K562 (cell line): Measurements from ENCODE around the gene PTPRG. TPM values are rescaled to one million over a fixed set of nuclear protein-coding genes. Genes with fewer than 3 reads are reported as not detected.

Source experiments
- ATAC-seq: fragments of 200-7000 bp; cut with Tn5 transposase; 3 replicates; pipeline ENCODE4 v1.9.1; 2020; ENCODE audit warnings: moderate library complexity
- BruUV-seq: library from RNA; stranded (reverse); fragments of 400-500 nt; replicated peaks from 2 replicates; lab custom pipeline; 2021; lab: Mats Ljungman, UMichigan
- CTCF ChIA-PET: fragments of 300-600 bp; formaldehyde crosslinking; extraction: SDS; loops from one replicate; lab custom pipeline; 2021; ENCODE audit warnings: low intra/inter-chr PET ratio; lab: Yijun Ruan, JAX
- POLR2A ChIA-PET: fragments of 300-600, 350-650 bp; sonication (Branson Sonifier 250); formaldehyde crosslinking; extraction: SDS; loops from one replicate; lab custom pipeline; 2021; ENCODE audit warnings: antibody characterized with exemption, inconsistent platforms; lab: Yijun Ruan, JAX
- DNase-seq, 4 experiments: peaks; one replicate each; pipeline versions ENCODE4 v3.0.0 to v3.0.0-alpha.2; 2011 to 2018; ENCODE audit warnings: low spot score in 3 of 4, mixed read lengths in 3 of 4; ENCODE audit errors: extremely low read depth in 1 of 4
- FAIRE-seq: peaks from 2 replicates; lab custom pipeline; 2011; peaks lifted over from hg19 to GRCh38; lab: Jason Lieb, UNC
- H2AFZ ChIP-seq: 2 replicates; pipeline ENCODE4 v1.6.0; 2011; ENCODE audit warnings: low read depth, low read length, control low read depth, inconsistent platforms
- H3K27ac ChIP-seq: fragments of 200-600 bp; 3 replicates; pipeline ENCODE4 v1.8.0; 2011; ENCODE audit warnings: low read depth, mild to moderate bottlenecking, control low read depth, inconsistent platforms, low read length, moderate library complexity, mixed read lengths; ENCODE audit errors: extremely low read depth
- H3K27me3 ChIP-seq, 2 experiments: fragments of 300-600 bp in 1 of 2; 2 replicates in 1 of 2; 3 replicates in 1 of 2; pipeline versions ENCODE4 v1.6.0 to v1.8.0; 2011; ENCODE audit warnings: inconsistent platforms in 2 of 2, low read length in 2 of 2, mild to moderate bottlenecking in 1 of 2, mixed read lengths in 1 of 2, moderate library complexity in 1 of 2; ENCODE audit not compliant: control insufficient read depth in 2 of 2, insufficient read depth in 2 of 2
- H3K36me3 ChIP-seq: fragments of 300-600 bp; 3 replicates; pipeline ENCODE4 v1.8.0; 2011; ENCODE audit warnings: mild to moderate bottlenecking, low read length, inconsistent platforms; ENCODE audit not compliant: control insufficient read depth, insufficient read depth
- H3K4me1 ChIP-seq, 2 experiments: fragments of 200-600 bp in 1 of 2; replicated peaks in 1 of 2; 2 replicates in 1 of 2; 3 replicates in 1 of 2; pipeline versions ENCODE4 v1.5.1 to v1.8.0; 2011; ENCODE audit warnings: inconsistent platforms in 2 of 2, low read length in 2 of 2, mild to moderate bottlenecking in 1 of 2, mixed read lengths in 1 of 2, moderate library complexity in 1 of 2; ENCODE audit not compliant: control insufficient read depth in 2 of 2, insufficient read depth in 2 of 2
- H3K4me2 ChIP-seq: 2 replicates; pipeline ENCODE4 v1.6.1; 2011; ENCODE audit warnings: low read length, control low read depth, inconsistent platforms, mixed read lengths; ENCODE audit not compliant: insufficient read depth
- H3K4me3 ChIP-seq: fragments of 200-600 bp; sonication (generic), shearing (Covaris generic); 2 replicates; pipeline ENCODE4 v1.5.1; 2016; ENCODE audit warnings: control low read depth, inconsistent platforms
- H3K79me2 ChIP-seq: fragments of 200-600 bp; 3 replicates; pipeline ENCODE4 v1.8.0; 2011; ENCODE audit warnings: low read length, inconsistent platforms; ENCODE audit not compliant: control insufficient read depth, insufficient read depth
- H3K9ac ChIP-seq, 2 experiments: 2 replicates each; pipeline versions ENCODE4 v1.6.0 to v1.6.1; 2011; ENCODE audit warnings: low read depth in 2 of 2, low read length in 2 of 2, control low read depth in 1 of 2, inconsistent platforms in 1 of 2, mild to moderate bottlenecking in 1 of 2, mixed read lengths in 1 of 2; ENCODE audit not compliant: insufficient read depth in 1 of 2
- H3K9me1 ChIP-seq: one replicate; pipeline ENCODE4 v1.6.0; 2011; ENCODE audit warnings: inconsistent platforms, mild to moderate bottlenecking, low read length, moderate library complexity; ENCODE audit not compliant: control insufficient read depth, insufficient read depth
- H3K9me3 ChIP-seq: replicated peaks from 2 replicates; pipeline ENCODE4 v1.5.1; 2011; ENCODE audit warnings: low read depth, low read length, inconsistent platforms; ENCODE audit not compliant: control insufficient read depth, insufficient read depth
- H4K20me1 ChIP-seq: replicated peaks from 2 replicates; pipeline ENCODE4 v1.6.1; 2011; ENCODE audit warnings: low read length, inconsistent platforms, mixed read lengths; ENCODE audit not compliant: control insufficient read depth, insufficient read depth
- RAD21 ChIP-seq, 2 experiments: fragments of 250-450 bp in 1 of 2; fragments of 450-650 bp in 1 of 2; sonication (Bioruptor Pico) in 1 of 2; formaldehyde crosslinking in 1 of 2; IDR thresholded peaks in 1 of 2; conservative IDR thresholded peaks in 1 of 2; 2 replicates each; pipeline versions ENCODE4 v1.4.0 to v1.8.0; 2020 to 2022; ENCODE audit warnings: mild to moderate bottlenecking in 2 of 2, moderate library complexity in 1 of 2
- SMC3 ChIP-seq: conservative IDR thresholded peaks from 2 replicates; pipeline ENCODE4 v1.6.1; 2011; ENCODE audit warnings: low read depth, low read length, improper control_type of control experiment; ENCODE audit not compliant: insufficient read depth
- WGBS: fragments of 100-300 bp; shearing (Covaris generic); methylation state at CpG from one replicate; pipeline ENCODE4 v1.1.6; 2016; ENCODE audit warnings: low coverage, mixed read lengths; ENCODE audit not compliant: insufficient coverage; ENCODE audit errors: missing lambda C conversion rate; 5-methylcytosine and 5-hydroxymethylcytosine counted together
- in situ Hi-C: fragments of 300-500 bp; cut with MboI; formaldehyde crosslinking; loops from 4 replicates; pipeline ENCODE4 v1.15.0; 2018; ENCODE audit warnings: inconsistent platforms, mixed read lengths
- intact Hi-C: fragments of 100-400 bp; cut with micrococcal nuclease; formaldehyde crosslinking; loops from 2 replicates; pipeline ENCODE4 v1.14.2; 2022
- polyA plus RNA-seq, 8 experiments: library from polyadenylated mRNA; depleted of rRNA in 4 of 8; stranded (reverse) in 5 of 8; unstranded in 3 of 8; fragments of >200 nt; fragmentation: Nextera tagmentation in 2 of 8; fragmentation: Illumina TruSeq in 1 of 8; extraction: Ambion mirVana in 2 of 8; extraction: Trizol in 1 of 8; gene quantifications; 2 replicates each; pipeline versions ENCODE4 v1.2.1 to v1.2.3, GENCODE V29; 2011 to 2014; ENCODE audit warnings: inconsistent platforms in 1 of 8, missing spikeins in 1 of 8
- total RNA-seq, 7 experiments: library from RNA; depleted of rRNA in 6 of 7; stranded (reverse); fragments of >200 nt in 6 of 7; fragmentation: Illumina TruSeq in 2 of 7; extraction: Trizol in 2 of 7; gene quantifications; 2 replicates each; pipeline versions ENCODE4 v1.2.1 to v1.2.3, GENCODE V29; 2011 to 2021; ENCODE audit warnings: low replicate concordance in 1 of 7
- TF ChIP-seq, protein P1 (sequence below): fragments of 250-450 bp; sonication (Bioruptor Pico); IDR thresholded peaks from 2 replicates; pipeline ENCODE4 v1.5.0; 2021; ENCODE audit warnings: mild to moderate bottlenecking, moderate library complexity
- TF ChIP-seq, protein P2 (sequence below), 3 experiments: IDR thresholded peaks in 2 of 3; conservative IDR thresholded peaks in 1 of 3; 2 replicates each; pipeline ENCODE4 v1.5.1; 2011 to 2012; ENCODE audit warnings: low read length in 3 of 3, mild to moderate bottlenecking in 3 of 3, control low read depth in 2 of 3, improper control_type of control experiment in 1 of 3, inconsistent platforms in 1 of 3, low read depth in 1 of 3, mixed read lengths in 1 of 3, moderate library complexity in 1 of 3; ENCODE audit not compliant: insufficient read depth in 2 of 3
- TF ChIP-seq, protein P3 (sequence below), 2 experiments: fragments of 450-650 bp; formaldehyde crosslinking in 1 of 2; IDR thresholded peaks; 2 replicates each; pipeline versions ENCODE4 v1.4.0 to v1.6.1; 2014 to 2020; ENCODE audit warnings: mild to moderate bottlenecking in 2 of 2, borderline replicate concordance in 1 of 2, low read depth in 1 of 2

The PTPRG gene
- total and polyA plus RNA-seq, 9 of the 15 experiments (the other 6 are each of a cell fraction or from before 2014, with no cell fraction given) = 0.16 TPM; not detected in 8

DNA sequence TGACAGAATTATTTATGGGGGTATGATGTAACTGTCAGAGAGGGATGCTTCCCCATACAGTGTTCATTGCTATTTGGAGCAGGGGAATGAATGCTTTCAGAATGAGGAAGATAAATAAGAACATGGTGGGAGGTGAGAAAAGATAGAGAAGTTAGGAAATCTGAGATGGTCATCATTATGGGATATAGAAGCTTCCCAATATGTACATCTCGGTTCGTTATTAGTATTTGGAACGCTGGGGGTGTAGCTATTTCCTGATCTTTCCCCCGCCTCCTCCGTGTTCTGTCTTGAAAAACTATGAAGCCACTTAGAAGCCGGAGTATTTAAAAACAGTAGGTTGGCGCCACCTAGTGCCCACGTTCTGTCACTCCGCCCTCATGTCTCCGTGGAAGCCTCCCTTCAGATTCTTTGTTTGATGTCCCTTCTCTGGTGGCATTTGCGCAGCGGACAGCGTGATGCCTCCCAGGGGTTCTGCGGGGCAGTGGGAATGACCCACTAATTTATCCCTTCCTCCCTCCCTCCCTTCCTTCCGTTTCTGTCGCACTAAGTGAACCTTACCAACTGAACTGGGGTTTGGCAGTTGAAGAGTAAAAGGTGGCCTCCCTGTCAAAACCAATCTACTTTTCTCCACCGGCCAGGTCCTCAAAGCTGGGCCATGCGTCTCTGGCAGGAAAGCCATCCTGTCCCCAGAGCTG is 627.5 kb downstream of the PTPRG start:
- Histone ChIP-seq H3K27me3 (peaks cover 0 to 10% of the 10 kb centered on the region in 2 experiments; a peak in 2 of 5 replicates), H3K4me2 (no peak overlapping the region), H3K9me3 (no peaks in the 10 kb centered on the region), H3K9ac (no peak overlapping the region), H3K4me3 (no peak overlapping the region), H2AFZ (no peak overlapping the region), H3K79me2 (no peaks in the 10 kb centered on the region), H4K20me1 (no peaks in the 10 kb centered on the region), H3K36me3 (no peaks in the 10 kb centered on the region), H3K27ac (no peak overlapping the region), H3K9me1 (no peaks in the 10 kb centered on the region), H3K4me1 (no peaks in the 10 kb centered on the region)
- under 1% methylated on average over 15 of the region's 18 CpGs for WGBS
- DNase-seq (peak; percentile 61 to 66 (median 65)), FAIRE-seq (peak; percentile 69), ATAC-seq (peak; percentile 83)
- POLR2A ChIA-PET = interaction anchor here (0.5 kb wide), 1 partner anchor 416 kb away, joined by 3 read pairs; no protein-coding TSS in a partner anchor
- CTCF ChIA-PET = no interaction called here
- TF ChIP-seq, protein P1, sequence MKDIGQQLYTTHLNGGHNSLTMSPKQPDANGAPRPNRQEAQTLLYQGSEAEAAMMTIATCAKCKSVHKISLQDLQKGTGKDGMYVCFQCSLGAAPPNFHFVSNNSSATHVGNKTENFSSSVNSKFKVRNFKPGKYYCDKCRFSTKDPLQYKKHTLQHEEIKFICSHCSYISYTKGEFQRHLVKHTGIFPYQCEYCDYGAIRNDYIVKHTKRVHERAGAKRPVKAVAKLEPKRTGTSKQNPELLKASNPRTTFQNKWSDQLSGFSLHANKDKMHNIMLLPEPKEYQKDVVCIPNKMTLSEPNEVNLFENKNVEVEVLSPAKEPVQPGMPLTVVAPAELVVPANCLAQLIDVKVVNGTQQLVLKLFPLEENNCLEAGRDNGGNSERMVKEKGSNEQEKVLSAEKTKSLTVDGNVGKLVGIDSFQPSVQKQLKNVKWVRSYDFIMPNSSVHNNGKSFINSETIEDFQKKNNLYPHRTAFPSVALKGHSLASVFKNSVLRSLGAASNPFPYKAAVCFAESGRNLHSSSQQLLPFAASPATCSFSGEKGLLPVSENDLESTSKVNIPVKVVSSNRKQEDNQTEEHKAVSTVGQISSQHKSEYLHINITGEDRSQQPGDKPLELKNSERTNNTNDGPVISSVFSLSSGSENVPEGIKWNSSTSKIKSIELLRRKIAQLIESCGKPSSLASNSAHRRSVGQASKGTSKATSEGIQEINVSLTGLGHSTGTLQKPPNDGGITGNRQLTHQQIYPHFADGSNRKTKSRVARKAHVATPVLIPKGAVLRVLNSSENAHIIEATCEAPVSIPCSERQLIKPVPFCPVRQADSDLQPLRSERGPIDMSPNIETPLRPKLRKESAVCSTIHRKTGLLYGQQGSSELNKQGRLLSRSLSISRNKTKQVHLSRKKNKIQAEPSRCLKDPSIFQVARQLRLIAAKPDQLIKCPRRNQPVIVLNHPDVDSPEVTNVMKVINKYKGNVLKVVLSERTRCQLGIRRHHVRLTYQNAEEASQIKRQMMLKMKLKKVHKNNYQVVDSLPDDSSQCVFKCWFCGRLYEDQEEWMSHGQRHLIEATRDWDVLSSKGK = no peak
- TF ChIP-seq RAD21 (CRISPR knock-in tag; conservative IDR thresholded peaks at IDR 0.05 in 1 of 2, IDR thresholded peaks at IDR 0.05 in 1 of 2) (peak in 1 of 2 experiments; percentile 63; a peak in 3 of 4 replicates), SMC3 (0 out of 2 replicates have a peak, but pooled peaks have one; percentile 31)
- TF ChIP-seq, protein P2, sequence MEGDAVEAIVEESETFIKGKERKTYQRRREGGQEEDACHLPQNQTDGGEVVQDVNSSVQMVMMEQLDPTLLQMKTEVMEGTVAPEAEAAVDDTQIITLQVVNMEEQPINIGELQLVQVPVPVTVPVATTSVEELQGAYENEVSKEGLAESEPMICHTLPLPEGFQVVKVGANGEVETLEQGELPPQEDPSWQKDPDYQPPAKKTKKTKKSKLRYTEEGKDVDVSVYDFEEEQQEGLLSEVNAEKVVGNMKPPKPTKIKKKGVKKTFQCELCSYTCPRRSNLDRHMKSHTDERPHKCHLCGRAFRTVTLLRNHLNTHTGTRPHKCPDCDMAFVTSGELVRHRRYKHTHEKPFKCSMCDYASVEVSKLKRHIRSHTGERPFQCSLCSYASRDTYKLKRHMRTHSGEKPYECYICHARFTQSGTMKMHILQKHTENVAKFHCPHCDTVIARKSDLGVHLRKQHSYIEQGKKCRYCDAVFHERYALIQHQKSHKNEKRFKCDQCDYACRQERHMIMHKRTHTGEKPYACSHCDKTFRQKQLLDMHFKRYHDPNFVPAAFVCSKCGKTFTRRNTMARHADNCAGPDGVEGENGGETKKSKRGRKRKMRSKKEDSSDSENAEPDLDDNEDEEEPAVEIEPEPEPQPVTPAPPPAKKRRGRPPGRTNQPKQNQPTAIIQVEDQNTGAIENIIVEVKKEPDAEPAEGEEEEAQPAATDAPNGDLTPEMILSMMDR (IDR thresholded peaks at IDR 0.05 in 2 of 3, conservative IDR thresholded peaks at IDR 0.05 in 1 of 3; ENCODE audit: insufficient read depth in 2 of 3, low read depth in 1 of 3, low read length in 3 of 3) = peak; percentile 57 to 74 (median 69)
- TF ChIP-seq, protein P3, sequence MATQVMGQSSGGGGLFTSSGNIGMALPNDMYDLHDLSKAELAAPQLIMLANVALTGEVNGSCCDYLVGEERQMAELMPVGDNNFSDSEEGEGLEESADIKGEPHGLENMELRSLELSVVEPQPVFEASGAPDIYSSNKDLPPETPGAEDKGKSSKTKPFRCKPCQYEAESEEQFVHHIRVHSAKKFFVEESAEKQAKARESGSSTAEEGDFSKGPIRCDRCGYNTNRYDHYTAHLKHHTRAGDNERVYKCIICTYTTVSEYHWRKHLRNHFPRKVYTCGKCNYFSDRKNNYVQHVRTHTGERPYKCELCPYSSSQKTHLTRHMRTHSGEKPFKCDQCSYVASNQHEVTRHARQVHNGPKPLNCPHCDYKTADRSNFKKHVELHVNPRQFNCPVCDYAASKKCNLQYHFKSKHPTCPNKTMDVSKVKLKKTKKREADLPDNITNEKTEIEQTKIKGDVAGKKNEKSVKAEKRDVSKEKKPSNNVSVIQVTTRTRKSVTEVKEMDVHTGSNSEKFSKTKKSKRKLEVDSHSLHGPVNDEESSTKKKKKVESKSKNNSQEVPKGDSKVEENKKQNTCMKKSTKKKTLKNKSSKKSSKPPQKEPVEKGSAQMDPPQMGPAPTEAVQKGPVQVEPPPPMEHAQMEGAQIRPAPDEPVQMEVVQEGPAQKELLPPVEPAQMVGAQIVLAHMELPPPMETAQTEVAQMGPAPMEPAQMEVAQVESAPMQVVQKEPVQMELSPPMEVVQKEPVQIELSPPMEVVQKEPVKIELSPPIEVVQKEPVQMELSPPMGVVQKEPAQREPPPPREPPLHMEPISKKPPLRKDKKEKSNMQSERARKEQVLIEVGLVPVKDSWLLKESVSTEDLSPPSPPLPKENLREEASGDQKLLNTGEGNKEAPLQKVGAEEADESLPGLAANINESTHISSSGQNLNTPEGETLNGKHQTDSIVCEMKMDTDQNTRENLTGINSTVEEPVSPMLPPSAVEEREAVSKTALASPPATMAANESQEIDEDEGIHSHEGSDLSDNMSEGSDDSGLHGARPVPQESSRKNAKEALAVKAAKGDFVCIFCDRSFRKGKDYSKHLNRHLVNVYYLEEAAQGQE (IDR thresholded peaks at IDR 0.05; ENCODE audit: borderline replicate concordance) = peak; percentile 9; the same call in 1 of the 2 replicates
- TF ChIP-seq, protein P3 (CRISPR knock-in tag; IDR thresholded peaks at IDR 0.05; ENCODE audit: low read depth) = no peak
- BruUV-seq = no TSS peak
- intact Hi-C loops (no loop called here), in situ Hi-C loops (no loop called here)
